OCI-LY7 (cell line): ENCODE measurements around the gene UBA6.

Experiments
- EZH2phosphoT487 ChIP-seq: fragments of 200-600 bp; sonication (generic); IDR thresholded peaks from 2 replicates; pipeline ENCODE4 v1.6.1; 2018; ENCODE audit warnings: low read depth, borderline replicate concordance, mild to moderate bottlenecking, mixed run types, antibody characterized with exemption, low read length, moderate library complexity, mixed read lengths
- TF ChIP-seq, protein P1 (sequence below): fragments of 200-600 bp; sonication (generic); conservative IDR thresholded peaks from 2 replicates; pipeline ENCODE4 v1.5.1; 2014; ENCODE audit warnings: mild to moderate bottlenecking, antibody characterized with exemption, low read length, moderate library complexity, mixed read lengths

DNA sequence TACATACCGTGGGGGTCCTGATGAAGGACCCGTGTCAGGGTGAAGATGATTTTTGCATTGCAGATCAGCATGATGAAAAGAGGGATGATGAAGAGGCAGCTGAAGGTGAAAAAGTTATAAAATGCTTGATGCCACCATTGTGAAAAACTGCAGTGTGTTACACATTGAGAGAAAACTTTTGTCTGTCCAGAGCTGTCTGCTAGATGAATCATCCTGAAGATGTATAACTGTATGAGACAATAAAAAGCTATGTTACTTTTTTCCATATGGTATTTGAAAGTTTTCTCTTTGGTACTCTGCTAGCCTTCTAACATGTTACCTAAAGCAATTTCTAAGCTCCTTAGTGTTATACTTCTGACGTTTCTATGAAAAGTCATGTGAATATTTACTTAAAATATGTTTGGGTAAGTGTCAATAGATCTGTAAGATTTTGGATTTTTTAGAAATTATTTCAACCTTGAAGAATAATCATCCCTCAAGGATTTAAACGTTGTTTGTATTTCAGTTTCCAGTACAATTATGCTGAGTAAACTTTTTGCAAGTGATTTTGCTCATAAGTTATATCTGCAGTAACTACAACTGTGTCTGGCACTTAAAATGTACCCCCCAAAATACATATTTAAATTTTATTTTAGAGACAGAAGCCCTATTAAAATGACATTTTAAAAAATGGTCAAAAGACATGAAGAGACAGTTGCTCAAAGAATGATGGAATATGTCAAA, 43.8 kb upstream of the UBA6 start:
- TF ChIP-seq, protein P1, sequence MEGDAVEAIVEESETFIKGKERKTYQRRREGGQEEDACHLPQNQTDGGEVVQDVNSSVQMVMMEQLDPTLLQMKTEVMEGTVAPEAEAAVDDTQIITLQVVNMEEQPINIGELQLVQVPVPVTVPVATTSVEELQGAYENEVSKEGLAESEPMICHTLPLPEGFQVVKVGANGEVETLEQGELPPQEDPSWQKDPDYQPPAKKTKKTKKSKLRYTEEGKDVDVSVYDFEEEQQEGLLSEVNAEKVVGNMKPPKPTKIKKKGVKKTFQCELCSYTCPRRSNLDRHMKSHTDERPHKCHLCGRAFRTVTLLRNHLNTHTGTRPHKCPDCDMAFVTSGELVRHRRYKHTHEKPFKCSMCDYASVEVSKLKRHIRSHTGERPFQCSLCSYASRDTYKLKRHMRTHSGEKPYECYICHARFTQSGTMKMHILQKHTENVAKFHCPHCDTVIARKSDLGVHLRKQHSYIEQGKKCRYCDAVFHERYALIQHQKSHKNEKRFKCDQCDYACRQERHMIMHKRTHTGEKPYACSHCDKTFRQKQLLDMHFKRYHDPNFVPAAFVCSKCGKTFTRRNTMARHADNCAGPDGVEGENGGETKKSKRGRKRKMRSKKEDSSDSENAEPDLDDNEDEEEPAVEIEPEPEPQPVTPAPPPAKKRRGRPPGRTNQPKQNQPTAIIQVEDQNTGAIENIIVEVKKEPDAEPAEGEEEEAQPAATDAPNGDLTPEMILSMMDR = no peak
- no peak for TF ChIP-seq EZH2phosphoT487
